ENCODE results near the gene RAC3. TPM values are rescaled to one million over a fixed set of nuclear protein-coding genes. Genes with fewer than 3 reads are reported as not detected.

RAC3 gene
- total and polyA plus RNA-seq, 9 of the 15 experiments (the other 6 are each of a cell fraction or from before 2014, with no cell fraction given) = 0.23 to 292 (median 118) TPM

DNA sequence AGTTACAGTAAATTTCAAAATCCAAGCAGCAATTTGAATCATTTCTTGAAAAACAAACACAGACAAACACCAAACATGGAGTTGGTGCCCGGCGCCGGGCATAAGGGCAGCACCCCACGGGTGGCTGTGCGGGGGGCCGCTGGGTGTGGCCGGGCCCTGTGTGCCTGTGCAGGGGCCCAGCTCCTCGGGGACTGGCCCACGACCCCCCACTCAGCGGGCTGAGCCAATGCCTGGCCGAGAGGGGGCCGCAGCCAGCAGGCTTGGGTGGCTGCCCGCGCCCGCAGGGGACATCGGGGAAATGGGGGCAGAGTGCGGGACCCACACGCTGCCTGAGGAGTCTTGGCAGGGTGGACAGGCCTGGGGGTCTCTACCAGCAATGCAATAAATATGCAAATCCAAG lies 47.0 kb downstream of the RAC3 start (continued):
- TF ChIP-seq HNRNPL (IDR thresholded peaks at IDR 0.05; ENCODE audit: low read depth, low read length) (peak; percentile 92), ZNF316 (IDR thresholded peaks at IDR 0.05) (no peak), CCAR2 (IDR thresholded peaks at IDR 0.05; ENCODE audit: low read depth, low read length) (no peak), ZBED1 (IDR thresholded peaks at IDR 0.05) (no peak), EWSR1 (IDR thresholded peaks at IDR 0.05; ENCODE audit: borderline replicate concordance, low read depth, partially characterized antibody) (no peak), SUPT5H (IDR thresholded peaks at IDR 0.05) (no peak), IRF2 (CRISPR knock-in tag; IDR thresholded peaks at IDR 0.05) (no peak), ZNF347 (CRISPR knock-in tag; IDR thresholded peaks at IDR 0.05; ENCODE audit: low read depth) (no peak), ZNF699 (CRISPR knock-in tag; IDR thresholded peaks at IDR 0.05; ENCODE audit: insufficient replicate concordance) (no peak), TRIM24 (IDR thresholded peaks at IDR 0.05) (no peak)
- TF ChIP-seq, protein P1, sequence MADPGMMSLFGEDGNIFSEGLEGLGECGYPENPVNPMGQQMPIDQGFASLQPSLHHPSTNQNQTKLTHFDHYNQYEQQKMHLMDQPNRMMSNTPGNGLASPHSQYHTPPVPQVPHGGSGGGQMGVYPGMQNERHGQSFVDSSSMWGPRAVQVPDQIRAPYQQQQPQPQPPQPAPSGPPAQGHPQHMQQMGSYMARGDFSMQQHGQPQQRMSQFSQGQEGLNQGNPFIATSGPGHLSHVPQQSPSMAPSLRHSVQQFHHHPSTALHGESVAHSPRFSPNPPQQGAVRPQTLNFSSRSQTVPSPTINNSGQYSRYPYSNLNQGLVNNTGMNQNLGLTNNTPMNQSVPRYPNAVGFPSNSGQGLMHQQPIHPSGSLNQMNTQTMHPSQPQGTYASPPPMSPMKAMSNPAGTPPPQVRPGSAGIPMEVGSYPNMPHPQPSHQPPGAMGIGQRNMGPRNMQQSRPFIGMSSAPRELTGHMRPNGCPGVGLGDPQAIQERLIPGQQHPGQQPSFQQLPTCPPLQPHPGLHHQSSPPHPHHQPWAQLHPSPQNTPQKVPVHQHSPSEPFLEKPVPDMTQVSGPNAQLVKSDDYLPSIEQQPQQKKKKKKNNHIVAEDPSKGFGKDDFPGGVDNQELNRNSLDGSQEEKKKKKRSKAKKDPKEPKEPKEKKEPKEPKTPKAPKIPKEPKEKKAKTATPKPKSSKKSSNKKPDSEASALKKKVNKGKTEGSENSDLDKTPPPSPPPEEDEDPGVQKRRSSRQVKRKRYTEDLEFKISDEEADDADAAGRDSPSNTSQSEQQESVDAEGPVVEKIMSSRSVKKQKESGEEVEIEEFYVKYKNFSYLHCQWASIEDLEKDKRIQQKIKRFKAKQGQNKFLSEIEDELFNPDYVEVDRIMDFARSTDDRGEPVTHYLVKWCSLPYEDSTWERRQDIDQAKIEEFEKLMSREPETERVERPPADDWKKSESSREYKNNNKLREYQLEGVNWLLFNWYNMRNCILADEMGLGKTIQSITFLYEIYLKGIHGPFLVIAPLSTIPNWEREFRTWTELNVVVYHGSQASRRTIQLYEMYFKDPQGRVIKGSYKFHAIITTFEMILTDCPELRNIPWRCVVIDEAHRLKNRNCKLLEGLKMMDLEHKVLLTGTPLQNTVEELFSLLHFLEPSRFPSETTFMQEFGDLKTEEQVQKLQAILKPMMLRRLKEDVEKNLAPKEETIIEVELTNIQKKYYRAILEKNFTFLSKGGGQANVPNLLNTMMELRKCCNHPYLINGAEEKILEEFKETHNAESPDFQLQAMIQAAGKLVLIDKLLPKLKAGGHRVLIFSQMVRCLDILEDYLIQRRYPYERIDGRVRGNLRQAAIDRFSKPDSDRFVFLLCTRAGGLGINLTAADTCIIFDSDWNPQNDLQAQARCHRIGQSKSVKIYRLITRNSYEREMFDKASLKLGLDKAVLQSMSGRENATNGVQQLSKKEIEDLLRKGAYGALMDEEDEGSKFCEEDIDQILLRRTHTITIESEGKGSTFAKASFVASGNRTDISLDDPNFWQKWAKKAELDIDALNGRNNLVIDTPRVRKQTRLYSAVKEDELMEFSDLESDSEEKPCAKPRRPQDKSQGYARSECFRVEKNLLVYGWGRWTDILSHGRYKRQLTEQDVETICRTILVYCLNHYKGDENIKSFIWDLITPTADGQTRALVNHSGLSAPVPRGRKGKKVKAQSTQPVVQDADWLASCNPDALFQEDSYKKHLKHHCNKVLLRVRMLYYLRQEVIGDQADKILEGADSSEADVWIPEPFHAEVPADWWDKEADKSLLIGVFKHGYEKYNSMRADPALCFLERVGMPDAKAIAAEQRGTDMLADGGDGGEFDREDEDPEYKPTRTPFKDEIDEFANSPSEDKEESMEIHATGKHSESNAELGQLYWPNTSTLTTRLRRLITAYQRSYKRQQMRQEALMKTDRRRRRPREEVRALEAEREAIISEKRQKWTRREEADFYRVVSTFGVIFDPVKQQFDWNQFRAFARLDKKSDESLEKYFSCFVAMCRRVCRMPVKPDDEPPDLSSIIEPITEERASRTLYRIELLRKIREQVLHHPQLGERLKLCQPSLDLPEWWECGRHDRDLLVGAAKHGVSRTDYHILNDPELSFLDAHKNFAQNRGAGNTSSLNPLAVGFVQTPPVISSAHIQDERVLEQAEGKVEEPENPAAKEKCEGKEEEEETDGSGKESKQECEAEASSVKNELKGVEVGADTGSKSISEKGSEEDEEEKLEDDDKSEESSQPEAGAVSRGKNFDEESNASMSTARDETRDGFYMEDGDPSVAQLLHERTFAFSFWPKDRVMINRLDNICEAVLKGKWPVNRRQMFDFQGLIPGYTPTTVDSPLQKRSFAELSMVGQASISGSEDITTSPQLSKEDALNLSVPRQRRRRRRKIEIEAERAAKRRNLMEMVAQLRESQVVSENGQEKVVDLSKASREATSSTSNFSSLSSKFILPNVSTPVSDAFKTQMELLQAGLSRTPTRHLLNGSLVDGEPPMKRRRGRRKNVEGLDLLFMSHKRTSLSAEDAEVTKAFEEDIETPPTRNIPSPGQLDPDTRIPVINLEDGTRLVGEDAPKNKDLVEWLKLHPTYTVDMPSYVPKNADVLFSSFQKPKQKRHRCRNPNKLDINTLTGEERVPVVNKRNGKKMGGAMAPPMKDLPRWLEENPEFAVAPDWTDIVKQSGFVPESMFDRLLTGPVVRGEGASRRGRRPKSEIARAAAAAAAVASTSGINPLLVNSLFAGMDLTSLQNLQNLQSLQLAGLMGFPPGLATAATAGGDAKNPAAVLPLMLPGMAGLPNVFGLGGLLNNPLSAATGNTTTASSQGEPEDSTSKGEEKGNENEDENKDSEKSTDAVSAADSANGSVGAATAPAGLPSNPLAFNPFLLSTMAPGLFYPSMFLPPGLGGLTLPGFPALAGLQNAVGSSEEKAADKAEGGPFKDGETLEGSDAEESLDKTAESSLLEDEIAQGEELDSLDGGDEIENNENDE (IDR thresholded peaks at IDR 0.05; ENCODE audit: low read depth, low read length) = no peak
- TF ChIP-seq, protein P2, sequence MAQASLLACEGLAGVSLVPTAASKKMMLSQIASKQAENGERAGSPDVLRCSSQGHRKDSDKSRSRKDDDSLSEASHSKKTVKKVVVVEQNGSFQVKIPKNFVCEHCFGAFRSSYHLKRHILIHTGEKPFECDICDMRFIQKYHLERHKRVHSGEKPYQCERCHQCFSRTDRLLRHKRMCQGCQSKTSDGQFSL (CRISPR knock-in tag; IDR thresholded peaks at IDR 0.05) = no peak
- TF ChIP-seq, protein P2 (tag; IDR thresholded peaks at IDR 0.05) = no peak
- TF ChIP-seq, protein P3, sequence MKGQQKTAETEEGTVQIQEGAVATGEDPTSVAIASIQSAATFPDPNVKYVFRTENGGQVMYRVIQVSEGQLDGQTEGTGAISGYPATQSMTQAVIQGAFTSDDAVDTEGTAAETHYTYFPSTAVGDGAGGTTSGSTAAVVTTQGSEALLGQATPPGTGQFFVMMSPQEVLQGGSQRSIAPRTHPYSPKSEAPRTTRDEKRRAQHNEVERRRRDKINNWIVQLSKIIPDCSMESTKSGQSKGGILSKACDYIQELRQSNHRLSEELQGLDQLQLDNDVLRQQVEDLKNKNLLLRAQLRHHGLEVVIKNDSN (CRISPR knock-in tag; IDR thresholded peaks at IDR 0.05) = no peak

Data from K562 (cell line).